CD4-positive, alpha-beta T cell treated with Interleukin-1 beta for 1 hour (primary cell): ENCODE results near the gene MB.

ENCODE experiments used
- DNase-seq, 2 donors: peaks; one replicate each; pipeline ENCODE4 v3.0.0-alpha.2; 2020 to 2022

The MB gene

GRCh38 chr22:35569916-35570315 lies 47.2 kb downstream of the MB start:
- DNase-seq: no peak

- no peak for DNase-seq
Measured at GRCh38 chr22:35568751-35569739, 48.1 kb downstream of the MB start.

GRCh38 chr22:35567351-35568141 lies 49.6 kb downstream of the MB start:
- no peak for DNase-seq

- DNase-seq: no peak
Measured at GRCh38 chr22:35564975-35565867, 51.9 kb downstream of the MB start.

GRCh38 chr22:35563211-35563610 lies 53.9 kb downstream of the MB start:
- no peak for DNase-seq

GRCh38 chr22:35561796-35562526 lies 55.2 kb downstream of the MB start:
- no peak for DNase-seq

- DNase-seq: no peak
Measured at GRCh38 chr22:35560824-35561223, 56.3 kb downstream of the MB start.

GRCh38 chr22:35560366-35560765 lies 56.8 kb downstream of the MB start:
- DNase-seq: no peak

GRCh38 chr22:35559354-35560005 lies 57.6 kb downstream of the MB start:
- DNase-seq: no peak

GRCh38 chr22:35558719-35559118 lies 58.4 kb downstream of the MB start:
- DNase-seq: no peak

GRCh38 chr22:35558031-35558430 lies 59.1 kb downstream of the MB start:
- DNase-seq: no peak
